ENCODE data around the gene RIMS4. TPM values are rescaled to one million over a fixed set of nuclear protein-coding genes. Genes with fewer than 3 reads are reported as not detected.

The RIMS4 gene
- total RNA-seq, 1 experiment from 2014 or later: not detected

GRCh38 chr20:44703183-44703925 lies 107.0 kb downstream of the RIMS4 start:
- no peak for DNase-seq (ENCODE audit: low read depth)

GRCh38 chr20:44702776-44703175 lies 107.6 kb downstream of the RIMS4 start:
- DNase-seq (ENCODE audit: low read depth): peak; percentile 53

- DNase-seq (ENCODE audit: low read depth): no peak
Measured at GRCh38 chr20:44701858-44702256, 108.5 kb downstream of the RIMS4 start.

Other genes starting within 250 kb of the RIMS4 start
- gene PKIG, start 228.0 kb downstream of the RIMS4 start, total RNA-seq (2014; rRNA removed; shearing (Covaris generic)): 18.2 and 19.2 TPM in 2 replicates
- gene ADA, start 158.8 kb downstream of the RIMS4 start, total RNA-seq (2014; rRNA removed; shearing (Covaris generic)): 7.8 and 10.3 TPM in 2 replicates
- not detected in 2 replicates for gene CCN5, start 95.2 kb downstream of the RIMS4 start, total RNA-seq (2014; rRNA removed; shearing (Covaris generic))
- gene KCNK15, start 64.7 kb downstream of the RIMS4 start, total RNA-seq (2014; rRNA removed; shearing (Covaris generic)): not detected in 2 replicates
- gene YWHAB, start 75.2 kb upstream of the RIMS4 start, total RNA-seq (2014; rRNA removed; shearing (Covaris generic)): 78.0 and 139 TPM in 2 replicates
- gene PABPC1L, start 99.5 kb upstream of the RIMS4 start, total RNA-seq (2014; rRNA removed; shearing (Covaris generic)): 7.4 and 8.0 TPM in 2 replicates
- 156 and 177 TPM in 2 replicates for gene TOMM34, start 149.9 kb upstream of the RIMS4 start, total RNA-seq (2014; rRNA removed; shearing (Covaris generic))
- gene STK4, start 156.0 kb upstream of the RIMS4 start, total RNA-seq (2014; rRNA removed; shearing (Covaris generic)): 20.2 and 25.8 TPM in 2 replicates

Measured in HT1080 (cell line).